Coronary artery (tissue), 2 donors: ENCODE data around the gene RERE.

ENCODE experiments used
- DNase-seq: peaks from one replicate; pipeline ENCODE4 v3.0.0-alpha.2; 2017; ENCODE audit warnings: low spot score
- H3K27ac ChIP-seq, 2 donors: fragments of 200-600 bp; sonication (generic); one replicate each; pipeline ENCODE4 v1.5.1; 2016 to 2019
- H3K4me3 ChIP-seq: fragments of 200-600 bp; sonication (generic); 2 replicates; pipeline ENCODE4 v1.5.1; 2016; ENCODE audit warnings: mild to moderate bottlenecking, moderate library complexity
- CTCF ChIP-seq: fragments of 200-600 bp; sonication (generic); IDR thresholded peaks from one replicate; pipeline ENCODE4 v1.5.1; 2019; ENCODE audit warnings: antibody characterized with exemption

RERE gene

GRCh38 chr1:8670371-8670818 is 147.0 kb downstream of the RERE start:
- Histone ChIP-seq H3K27ac (peak overlapping the region in 1 of 2 donors; percentile 42), H3K4me3 (no peak overlapping the region)
- no peak for TF ChIP-seq CTCF
- DNase-seq, result no peak

DNA sequence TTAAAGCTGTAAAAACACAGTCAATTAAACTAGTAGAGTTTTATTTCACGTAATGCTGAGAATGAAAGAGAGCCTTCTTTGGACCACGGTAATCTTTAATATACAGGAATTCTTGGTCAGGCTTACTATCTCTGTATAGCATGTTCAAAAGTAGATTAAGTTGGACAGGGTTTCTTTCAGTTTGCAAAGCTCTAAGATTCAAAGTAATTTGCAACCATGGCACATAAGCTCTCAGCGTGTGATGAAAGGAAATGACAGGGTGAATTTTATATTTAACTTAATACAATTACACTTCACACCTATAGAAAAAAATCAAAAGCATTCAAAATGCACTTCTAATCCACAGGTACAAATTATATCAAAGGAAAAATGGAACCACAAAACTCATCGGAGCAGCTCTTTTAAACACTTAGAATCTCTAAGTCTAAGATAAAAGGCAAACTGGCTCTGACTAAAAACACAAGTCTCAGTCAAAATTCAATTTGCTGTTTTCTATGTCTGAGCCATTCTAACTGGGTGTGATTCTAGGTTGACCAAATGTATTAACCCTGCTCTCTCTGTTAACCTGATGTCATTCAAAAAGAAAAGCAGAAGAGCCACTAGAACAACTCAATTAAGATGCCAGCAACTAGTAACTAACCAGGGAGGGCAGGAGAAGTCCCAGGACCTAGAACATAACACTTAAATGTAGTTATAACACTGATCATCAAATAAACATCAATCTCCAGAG is 147.7 kb downstream of the RERE start:
- H3K4me3 ChIP-seq, result no peak overlapping the region
- TF ChIP-seq CTCF, result no peak
- peak overlapping the region in 1 of 2 donors; percentile 42 for H3K27ac ChIP-seq
- DNase-seq, result no peak

DNA sequence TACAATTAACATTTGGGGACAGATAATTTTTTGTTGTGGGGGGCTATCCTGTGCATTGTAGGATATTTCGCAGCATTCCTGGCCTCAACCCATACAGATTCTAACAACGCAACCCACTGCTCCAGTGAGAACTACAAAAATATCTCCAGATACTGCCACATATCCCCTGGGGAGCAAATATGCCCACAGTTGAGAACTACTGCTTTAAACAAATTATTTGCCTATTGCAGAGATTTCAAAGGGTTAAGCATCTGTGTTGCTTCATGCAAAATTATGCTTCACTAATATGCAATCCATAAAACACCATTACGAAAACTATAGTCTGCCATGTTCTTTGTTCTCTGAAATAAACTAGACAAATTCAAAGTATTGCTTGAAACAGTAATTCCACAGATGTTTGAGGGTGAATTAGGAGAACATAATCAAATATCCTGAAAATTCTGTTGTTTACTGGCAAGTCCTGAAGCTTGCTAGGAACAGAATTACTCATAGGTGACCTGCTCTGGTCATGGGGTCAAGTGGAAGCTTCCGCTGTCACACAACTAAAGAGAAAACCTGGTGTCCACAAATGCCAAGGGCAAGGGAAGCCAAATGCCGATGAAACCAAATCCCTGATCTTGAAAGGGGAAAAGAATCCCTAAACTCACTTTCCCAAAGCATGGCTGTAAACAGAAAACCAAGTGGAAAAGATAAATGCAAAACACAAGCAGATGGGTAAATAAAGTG is 149.4 kb downstream of the RERE start:
- DNase-seq, result no peak
- no peak overlapping the region for H3K27ac ChIP-seq
- TF ChIP-seq CTCF, result no peak
- H3K4me3 ChIP-seq, result peak overlapping the region; percentile 1

DNA sequence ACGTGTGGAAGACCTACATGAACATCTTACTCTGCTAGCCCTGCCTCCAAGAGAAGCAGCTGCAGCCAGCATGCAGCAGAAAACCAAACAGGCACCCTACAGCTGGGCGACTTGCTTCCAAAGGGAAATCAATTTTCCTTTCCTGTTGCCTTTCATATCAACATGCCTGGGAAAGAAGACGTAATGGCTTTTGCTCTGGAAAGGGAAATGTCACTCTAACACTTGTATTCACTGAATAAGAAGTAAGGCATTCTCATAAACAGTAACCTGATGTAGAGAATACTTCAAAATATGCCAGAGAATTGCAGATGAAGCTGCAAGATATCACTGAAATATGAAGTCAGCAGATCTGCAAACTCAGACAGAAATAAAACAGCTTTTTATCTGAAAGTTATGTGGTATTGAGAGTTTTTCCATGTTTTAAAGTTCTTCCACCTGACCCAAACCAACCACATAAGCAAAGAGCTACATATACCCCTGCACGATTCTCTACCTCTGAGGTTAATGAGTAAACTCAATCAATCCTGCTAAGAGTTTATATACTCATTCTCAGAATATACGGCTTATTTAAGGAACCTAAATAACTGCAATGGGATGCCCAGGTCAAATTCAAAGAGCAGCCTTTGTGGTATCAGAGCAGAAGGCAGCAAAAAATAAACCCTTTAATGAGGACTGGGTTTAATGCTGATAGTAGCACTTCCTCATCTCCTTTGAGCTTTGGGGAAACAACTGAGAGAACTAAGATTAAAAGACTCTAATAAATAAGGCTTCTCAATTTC is 150.9 kb downstream of the RERE start:
- Histone ChIP-seq H3K4me3 (no peak overlapping the region), H3K27ac (no peak overlapping the region)
- no peak for DNase-seq
- no peak for TF ChIP-seq CTCF

GRCh38 chr1:8665833-8666232 is 151.6 kb downstream of the RERE start:
- DNase-seq, result no peak
- no peak for TF ChIP-seq CTCF
- no peak overlapping the region for H3K27ac ChIP-seq
- no peak overlapping the region for H3K4me3 ChIP-seq

- no peak for DNase-seq
- TF ChIP-seq CTCF, result no peak
- Histone ChIP-seq H3K4me3 (no peak overlapping the region), H3K27ac (no peak overlapping the region)
Measured at GRCh38 chr1:8664887-8665286, 152.6 kb downstream of the RERE start.
